NCI-H1417 treated with DMSO at 0.1 percent for 48 hours (cell line): ENCODE measurements around the gene BRI3.

Experiments
- DNase-seq: peaks from one replicate; lab custom pipeline; 2025; lab: John Stamatoyannopoulos, UW

BRI3 gene

DNA sequence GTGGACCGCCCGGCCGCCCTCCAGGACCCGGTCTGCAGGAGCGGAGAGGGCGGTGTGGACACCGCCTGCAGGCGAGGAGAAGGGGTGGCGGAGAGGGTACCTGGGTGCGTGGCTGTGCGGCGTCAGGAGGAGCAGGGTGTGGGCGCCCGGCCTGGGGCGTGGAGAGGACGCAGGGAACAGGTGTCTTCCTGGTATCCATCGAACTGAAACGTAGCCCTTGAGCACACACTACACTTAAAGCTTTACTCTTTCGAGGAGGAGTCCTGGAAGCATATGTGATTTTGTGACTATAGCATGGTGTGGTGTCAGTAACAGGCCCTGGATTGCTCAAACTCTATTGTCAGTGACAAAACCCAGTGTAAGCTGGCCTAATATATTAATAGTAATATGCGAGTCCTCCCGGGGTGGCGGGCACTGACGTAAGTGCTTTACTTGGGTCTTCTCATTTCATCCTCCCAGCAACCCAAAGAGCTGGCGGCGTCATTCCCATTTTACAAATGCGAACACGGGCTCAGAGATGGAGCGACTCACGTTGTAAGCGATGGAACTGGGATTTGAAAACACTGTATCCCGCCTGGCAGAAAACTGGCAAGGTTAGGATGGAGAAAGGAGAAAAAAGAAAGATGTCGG lies 28.9 kb upstream of the BRI3 start:
- DNase-seq = no peak

DNA sequence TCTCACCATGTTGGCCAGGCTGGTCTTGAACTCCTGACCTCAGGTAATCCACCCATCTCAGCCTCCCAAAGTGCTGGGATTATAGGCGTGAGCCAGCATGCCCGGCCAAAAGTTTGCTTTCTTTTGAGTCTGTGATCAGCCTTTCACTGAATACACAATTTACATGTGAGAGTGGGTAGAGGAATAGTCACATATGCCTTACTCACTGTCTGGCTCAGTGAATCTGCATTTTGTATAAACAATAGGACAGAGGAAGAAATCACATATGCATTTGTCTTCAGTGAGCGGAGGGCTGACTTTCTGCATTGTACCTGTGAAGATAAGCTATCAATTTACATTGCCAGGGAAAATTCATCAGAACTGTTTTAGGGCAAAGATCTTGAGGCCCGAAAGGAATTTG lies 27.0 kb upstream of the BRI3 start:
- DNase-seq = no peak

DNA sequence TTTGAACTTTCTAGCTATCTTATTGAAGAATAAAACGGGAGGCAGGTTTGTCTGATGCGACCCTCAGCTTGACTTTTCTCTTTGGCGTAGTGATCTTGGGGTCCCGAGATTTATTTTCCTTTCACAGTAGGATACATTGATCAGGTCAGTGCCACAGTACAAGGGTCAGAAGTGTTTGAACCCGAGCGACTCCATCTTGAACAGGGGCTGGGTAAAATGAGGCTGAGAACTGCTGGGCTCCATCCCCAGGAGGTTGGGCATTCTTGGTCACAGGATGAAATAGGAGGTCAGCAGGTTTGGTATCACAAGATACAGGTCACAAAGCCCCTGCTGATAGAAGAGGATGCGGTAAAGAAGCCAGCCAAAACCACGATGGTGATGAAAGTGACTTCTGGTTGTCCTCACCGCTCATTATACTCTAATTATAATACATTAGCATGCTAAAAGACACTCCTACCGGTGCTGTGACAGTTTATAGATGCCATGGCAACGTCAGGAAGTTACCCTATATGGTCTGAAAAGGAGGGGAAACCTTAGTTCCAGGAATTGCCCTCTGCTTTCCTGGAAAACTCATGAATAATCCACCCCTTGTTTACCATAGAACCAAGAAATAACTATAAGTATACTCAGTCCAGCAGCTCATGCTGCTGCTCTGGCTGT lies 26.4 kb upstream of the BRI3 start:
- DNase-seq = no peak

DNA sequence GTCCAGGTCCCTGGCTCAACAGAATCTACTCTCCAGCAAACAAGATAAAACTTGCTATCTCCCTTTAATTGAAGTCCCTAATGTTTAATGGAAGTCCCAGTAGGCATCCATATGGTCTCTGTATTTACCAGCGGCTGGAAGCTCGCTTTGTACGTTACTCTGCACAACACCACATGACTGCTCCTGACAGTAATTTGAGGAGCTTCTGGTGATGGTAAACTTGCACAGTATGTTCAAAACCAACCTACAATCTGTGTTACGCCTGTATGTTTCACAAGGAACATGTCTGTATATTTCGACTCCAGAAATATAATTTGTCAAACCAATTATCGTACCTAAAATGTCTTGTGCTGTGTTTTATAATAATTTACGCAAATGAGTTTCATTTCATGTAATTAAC lies 25.1 kb upstream of the BRI3 start:
- DNase-seq = no peak

DNA sequence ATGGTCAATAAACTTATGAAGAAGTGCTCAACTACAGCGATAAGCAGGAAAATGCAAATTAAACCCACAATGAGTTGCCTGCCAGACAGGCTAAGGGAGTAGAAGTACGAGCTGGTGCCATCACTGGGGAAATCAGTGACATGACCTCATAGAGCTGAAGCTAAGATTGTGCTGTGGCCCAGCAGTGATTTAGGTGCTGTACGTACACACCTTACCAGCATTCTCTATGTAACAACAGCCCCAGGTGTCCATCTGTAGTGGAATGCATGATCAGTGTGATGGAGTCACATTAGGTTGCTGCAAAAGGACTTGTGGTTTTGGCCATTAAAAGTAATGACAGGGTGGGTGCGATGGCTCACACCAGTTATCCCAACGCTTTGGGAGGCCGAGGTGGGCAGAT lies 23.8 kb upstream of the BRI3 start:
- no peak for DNase-seq

DNA sequence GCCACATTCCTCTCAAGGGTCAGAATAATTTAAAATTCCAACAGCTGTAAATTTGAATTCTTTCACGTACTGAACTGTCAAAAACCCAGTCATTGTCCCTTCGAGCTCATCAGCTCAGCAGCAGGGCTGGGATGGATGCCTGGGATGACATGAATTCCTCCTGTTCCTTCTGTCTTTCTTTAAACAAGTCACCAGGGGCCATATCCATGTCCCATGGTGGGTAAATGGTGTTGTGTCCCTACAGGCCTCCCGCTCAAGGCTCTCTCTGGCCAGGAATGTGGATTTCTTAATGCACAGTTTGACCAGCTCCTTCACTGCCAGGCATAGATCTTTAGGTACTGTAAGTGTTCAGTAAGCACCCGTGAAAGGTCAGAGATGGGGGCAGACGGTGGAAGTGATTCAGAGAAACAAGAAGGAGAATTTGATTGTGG lies 15.6 kb upstream of the BRI3 start:
- DNase-seq = no peak

DNA sequence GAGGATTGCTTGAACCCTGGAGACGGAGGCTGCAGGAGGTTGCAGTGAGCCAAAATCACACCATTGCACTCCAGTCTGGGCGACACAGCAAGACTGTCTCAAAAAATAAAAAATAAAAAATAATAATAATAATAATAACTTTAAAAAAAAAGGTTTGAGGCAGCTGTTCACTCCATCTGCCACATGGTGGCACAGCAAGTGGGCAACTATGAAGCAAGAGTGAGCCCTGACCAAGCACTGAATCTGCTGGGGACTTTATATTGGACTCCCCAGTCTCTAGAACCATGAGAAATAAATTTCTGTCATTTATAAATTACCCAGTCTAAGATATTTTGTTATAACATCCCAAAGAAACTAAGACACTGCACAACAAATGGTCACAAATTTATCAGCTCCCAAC lies 14.6 kb upstream of the BRI3 start:
- DNase-seq = no peak

DNA sequence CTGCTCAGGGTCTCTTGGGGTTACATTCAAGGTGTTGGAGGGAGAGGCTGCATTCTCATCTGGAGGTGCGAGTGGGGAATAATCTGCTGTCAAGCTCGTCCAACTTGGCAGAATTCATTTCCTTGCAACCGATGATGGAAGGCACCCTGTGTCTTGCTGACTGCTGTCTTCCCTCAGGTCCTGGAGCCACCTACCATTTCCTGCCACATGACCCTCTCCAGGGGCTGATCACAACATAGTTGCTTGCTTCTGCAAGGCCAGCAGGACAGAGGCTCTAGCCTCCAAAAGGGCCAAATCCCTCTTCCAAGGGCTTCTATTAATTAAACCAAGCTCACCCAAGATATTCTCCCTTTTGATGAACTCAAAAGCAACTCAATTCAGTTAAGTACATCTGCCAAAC lies 14.2 kb upstream of the BRI3 start:
- DNase-seq = no peak

DNA sequence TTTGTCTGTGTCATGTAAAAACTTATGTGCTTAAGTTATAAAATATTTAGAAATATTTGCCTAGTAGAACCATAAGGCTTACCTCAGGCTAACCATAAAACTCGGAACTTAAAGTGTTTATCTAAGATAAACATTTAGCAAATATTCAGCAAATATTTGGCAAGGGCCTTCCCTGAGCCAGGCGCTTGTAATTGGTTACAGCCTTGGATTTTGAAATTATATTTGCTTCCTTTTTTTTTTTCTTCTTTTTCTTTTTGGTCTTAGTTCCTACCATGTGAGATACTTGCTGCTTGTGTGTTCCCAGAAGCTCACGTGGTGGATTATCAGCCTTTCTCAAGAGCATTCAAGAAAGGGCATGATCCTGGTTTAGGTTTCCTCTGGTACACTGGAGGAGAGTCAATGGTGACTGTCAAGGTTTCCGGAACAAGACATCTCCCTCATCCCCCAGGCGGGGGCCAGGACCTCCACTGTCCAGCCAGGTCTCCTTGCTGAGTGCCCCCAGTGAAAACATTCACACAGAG lies 5.2 kb upstream of the BRI3 start:
- DNase-seq = no peak

DNA sequence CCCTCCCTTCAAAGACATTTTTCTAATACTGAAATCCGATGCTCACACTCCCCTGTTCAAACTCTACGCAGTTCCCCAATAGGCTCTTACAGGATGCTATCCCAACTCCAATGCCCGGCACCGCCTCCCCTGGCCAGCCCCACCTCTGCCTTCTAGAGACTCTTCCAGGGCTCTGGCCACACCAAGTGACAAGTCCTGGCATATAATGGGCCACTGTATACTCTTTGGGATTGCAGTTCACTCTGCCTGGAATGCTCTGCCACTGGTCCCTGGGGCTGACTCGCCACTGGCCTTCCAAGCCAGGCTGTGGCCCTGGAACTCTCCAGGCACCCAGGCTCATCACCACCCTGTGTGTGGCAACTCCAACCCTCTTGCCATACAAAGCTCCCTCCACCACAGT lies 3.1 kb upstream of the BRI3 start:
- no peak for DNase-seq

DNA sequence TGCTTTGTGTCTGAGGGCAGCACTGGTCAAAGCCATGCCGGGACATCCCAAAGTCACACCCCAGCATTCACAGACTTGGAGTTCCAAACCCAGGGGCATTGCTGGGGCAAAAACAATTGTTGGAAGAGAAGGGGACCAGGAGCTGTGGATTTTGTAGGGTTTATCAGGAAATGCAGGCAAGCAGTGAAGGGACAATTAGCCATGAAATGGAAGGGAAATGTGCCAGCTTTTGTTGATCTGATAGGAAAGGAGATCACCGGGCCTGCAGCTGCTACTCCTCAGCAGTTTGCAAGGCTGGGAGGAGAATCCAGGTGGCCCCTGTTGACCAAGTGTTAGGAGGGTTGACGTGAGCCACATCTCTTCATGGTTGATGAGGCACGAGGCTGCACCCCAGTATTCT lies 2.5 kb upstream of the BRI3 start:
- DNase-seq = no peak

DNA sequence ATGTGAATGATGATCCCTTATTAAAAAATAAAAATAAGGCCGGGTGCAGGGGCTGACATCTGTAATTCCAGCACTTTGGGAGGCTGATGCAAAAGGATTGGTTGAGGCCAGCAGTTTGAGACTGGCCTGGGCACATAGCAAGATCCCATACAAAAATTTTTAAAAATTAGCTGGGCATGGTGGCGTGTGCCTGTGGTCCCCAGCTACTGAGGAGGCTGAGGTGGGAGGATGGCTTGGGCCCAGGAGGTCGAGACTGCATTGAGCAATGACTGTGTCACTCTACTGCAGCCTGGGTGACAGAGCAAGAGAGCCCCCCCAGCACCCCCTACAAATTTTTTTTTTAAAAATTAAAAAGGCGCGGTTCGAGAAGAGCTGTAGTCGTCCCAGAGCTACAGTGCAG lies 1.2 kb upstream of the BRI3 start:
- no peak for DNase-seq

DNA sequence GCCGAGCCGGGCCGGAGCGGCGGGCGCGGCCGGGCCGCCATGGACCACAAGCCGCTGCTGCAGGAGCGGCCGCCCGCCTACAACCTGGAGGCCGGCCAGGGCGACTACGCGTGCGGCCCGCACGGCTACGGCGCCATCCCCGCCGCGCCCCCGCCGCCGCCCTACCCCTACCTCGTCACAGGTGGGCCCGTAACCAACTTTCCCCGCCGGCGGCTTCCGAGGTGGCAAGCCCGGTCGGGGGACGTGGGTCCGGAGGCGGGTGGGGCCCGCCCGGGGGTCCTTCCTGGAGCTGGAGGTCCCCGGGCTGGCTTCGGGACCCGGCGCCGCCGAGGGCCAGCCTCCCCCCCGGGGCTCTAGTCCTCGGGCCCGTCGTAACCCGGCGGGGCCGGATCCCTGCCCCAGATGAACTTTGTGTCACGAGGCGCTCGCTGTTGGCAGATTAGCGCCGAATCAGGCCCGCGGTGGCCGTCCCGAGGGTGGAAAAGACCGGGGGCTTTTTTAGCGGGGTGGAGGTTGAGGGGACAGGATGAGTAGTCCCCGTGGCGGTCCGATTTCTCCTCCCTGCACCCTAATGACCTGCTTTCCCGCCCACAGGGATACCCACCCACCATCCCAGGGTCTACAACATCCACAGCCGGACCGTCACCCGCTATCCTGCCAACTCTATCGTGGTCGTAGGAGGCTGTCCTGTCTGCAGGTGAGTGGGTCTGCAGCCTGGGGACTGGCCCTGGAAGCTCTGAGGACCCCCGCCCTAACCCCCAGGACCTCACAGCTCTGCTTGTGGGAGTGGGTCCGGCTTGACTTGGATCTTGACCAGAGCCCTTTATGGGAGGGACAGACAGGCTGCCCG lies 496 bp downstream of the BRI3 start:
- DNase-seq = no peak

DNA sequence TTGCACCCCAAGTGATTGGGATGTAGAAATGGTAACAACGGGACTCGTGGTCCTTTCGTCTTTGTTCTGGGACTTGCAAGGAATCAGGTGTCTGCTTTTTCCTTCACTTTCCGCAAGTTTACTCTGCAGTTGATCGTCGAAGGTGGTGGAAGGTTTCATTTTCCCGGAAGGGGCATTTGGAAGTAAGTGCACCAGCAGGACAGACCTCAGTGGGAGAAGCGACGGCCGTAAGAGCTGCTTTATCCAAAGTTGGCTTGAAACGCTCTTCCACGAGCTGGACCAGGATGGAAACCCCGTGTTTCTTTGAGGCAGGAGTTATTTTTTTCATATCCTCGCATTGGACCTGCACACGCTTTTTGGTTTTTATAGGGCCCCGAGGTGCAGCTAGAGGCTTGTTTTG lies 1.2 kb downstream of the BRI3 start:
- no peak for DNase-seq

DNA sequence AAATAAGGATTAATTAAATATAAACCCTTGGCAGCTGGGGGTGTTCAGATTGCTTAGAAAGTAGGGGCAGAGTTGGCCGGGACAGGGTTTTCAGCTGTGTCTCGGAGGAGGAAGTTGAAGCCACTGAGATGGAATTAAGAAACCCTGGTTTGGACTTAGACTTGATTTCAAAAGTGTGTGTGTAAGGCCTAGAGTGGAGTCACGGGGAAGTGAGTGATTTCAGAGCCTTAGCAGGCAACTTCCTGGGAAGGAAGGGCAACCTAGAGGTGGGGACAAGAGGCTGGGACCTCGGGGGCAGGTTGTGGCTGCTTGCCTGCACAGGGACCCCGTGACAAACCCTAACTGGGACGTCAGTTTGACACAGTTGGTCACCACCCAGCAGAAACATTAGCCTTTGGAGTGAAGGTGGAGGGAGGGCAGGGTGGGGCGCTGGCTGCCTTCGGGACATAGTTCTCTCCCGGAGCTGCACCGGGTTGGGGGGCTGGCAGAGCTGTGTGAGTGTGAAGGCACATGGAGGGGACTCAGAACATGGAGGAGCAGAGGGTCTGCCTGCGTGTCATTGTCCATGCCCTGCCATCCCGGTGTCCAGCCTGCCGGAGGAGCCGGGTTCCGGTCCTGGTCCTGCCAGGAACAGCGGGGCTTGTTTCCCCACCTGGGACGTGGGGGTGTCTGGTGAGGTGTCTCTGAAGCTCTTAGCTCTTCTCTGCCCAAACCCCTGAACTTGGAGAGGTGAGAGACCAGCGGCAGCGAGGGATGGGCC lies 1.8 kb downstream of the BRI3 start:
- DNase-seq = no peak

DNA sequence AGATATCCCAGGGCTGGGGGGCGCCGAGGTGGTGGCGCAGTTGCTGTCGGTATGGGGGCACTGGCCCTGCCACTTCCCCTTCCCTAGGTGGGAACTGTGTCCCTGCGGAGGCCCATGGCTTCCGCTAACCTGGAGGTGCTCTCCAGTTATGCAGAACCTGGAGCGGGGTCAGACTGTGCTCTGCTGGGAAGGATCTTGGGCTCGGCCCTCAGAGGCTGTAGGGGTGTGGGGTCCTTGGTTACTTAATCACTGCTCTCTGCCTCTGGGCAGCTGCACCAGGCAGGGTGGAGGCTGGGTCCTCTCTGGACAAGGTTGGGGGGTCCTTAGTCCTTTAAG lies 2.4 kb downstream of the BRI3 start:
- no peak for DNase-seq

DNA sequence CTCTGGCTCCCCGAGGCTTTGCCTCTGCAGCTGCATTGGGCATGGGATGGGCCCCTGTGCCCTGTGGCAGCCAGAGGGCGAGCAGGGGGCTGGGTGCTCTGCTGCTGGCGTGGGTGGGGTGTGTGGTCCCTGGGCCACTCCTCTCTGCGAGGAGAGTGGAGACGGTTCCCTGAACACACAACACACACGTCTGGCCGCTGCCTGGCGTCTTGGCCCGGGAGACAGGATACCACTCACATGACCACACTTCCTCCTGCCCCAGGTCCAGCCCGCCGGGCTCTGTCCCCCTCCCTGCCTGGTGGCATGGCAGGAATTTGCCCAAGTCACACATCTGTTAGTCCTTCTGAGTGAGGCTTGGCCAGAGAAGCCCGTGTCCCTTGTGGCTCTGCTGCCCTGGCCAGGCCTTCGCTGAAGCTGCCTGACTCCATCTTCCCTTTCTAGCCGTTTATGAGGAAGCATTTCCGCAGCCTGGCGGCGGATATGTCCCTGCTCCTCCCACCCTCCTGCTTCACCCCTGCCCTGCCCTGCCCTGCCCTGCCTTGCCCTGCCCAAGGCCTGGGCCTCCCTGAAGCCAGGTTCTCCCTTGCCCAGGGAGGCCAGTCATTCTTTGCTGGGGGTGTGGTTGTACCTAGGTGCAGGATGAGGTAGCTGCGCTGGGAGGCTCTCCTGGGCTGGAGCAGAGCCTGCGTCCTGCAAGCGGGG lies 3.0 kb downstream of the BRI3 start:
- no peak for DNase-seq

DNA sequence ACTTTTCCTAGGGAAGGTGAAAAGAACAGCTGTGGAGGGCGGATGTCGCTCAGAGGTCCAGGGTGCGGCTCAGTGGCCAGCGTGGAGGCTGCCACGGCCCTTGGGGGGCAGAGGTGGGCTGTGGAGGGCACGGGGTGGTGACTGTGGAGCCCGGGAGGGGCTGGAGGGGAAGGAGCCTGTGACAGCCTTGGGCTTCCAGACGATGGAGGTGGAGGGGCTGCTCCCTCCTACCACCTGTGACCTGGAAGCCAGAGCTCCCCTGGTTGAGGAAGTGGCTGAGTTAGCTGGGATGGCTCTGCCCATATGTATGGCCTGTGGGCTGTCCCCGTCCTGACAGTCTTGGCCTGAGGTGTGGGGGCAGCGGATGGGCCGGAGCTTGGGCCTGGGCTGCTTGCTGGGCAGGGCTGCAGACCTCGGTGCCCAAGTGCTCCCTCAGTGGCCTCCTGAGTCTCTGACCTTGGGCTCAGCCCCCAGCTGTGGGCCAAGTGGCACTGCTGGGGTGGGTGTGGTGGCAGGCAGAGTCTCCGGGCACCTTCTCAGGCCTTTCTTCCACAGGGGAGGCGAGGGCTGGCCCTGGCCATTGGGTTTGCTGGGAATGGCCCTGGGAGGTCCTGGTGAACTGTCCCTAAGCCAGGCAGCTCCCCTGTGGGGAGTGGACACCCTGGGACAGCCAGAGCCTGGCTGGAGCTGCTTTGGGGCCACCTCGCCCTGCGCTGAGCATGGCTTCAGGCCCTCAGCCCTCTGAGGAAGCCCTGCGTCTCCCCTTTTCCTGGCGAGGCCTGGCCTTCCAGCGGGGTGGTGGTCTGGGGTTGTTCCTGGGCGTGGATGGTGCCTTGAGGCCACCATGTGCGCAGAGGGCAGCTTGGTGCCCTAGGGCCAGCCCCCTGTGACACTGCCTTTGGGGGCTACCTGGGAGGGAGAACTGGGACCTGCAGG lies 3.9 kb downstream of the BRI3 start:
- DNase-seq = no peak

DNA sequence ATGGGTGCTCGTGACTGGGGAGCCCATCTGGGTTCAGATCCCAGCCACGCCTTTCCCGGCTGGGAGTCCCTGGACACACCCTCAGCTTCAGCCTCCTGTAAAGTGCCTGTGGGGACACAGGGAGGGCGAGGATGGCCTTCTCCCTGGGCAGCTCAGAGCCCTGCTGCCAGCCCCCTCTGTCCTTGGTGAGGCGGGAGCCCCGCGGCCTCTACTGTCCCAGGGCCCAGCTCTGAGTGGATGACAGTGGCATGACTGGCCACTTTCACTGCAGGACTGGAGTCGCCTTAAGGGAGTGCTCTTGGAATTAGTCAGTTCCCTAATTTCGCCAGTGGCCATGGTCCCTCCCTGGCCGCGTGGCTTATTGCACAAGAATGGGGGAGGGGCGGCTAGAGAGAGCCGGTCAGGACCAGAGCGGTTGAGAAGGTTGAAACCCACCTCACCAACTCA lies 4.6 kb downstream of the BRI3 start:
- no peak for DNase-seq

DNA sequence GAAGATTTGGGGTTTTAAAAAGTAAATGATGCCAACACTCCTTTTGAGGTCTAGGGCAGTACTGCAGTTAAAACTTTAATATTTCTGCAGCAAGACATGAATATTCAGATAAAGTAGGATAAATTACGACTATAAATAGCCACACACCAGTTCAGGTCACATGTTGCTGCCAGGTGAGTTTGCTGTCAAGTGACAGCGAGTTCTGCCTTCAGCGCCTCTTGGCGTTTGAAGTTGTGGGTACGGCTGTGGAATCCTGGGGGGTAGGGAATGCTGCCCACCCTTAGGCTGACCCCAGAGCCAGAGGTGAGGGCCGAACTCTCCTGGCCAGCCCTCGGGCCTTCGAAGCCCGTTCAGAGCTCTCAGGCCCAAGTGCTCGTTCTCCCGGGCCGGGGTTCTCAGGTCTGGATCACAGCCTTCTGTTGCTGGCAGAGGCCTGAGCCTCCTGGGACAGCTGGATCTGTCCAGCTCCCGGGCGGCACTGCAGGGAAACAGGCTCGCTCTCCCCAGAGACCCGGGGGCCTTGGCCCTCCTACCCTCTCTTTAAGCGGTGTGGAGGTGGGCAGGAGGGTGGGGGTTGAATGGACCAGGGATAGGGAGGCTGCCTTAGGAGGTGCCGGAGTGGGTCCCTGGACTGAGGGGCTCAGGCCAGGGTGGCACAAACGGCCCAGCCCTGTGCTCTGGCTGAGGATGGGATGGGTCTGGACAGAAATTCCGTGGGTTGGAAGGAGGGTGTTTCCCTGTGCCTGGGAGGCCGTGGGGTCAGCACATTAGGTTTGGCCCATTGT lies 5.4 kb downstream of the BRI3 start:
- DNase-seq = no peak
